K562 (cell line): Measurements from ENCODE around the gene FAM83B. TPM values are rescaled to one million over a fixed set of nuclear protein-coding genes. Genes with fewer than 3 reads are reported as not detected.

Experiments used
- CUX1 ChIP-seq: fragments of 200-800 bp; sonication (Bioruptor generic); IDR thresholded peaks from 2 replicates; pipeline ENCODE4 v1.6.1; 2016; ENCODE audit warnings: missing genetic modification characterization, missing compliant biosample characterization
- EP400 ChIP-seq: fragments of 450-650 bp; IDR thresholded peaks from 2 replicates; pipeline ENCODE4 v1.6.1; 2017; ENCODE audit warnings: antibody characterized with exemption, mild to moderate bottlenecking, moderate library complexity
- NONO ChIP-seq, 2 experiments: fragments of 200-400 bp in 1 of 2; fragments of 450-650 bp in 1 of 2; formaldehyde crosslinking in 1 of 2; IDR thresholded peaks; 2 replicates each; pipeline ENCODE4 v1.6.1; 2017; ENCODE audit warnings: low read depth in 2 of 2, mild to moderate bottlenecking in 2 of 2, moderate library complexity in 2 of 2, low read length in 1 of 2
- THAP7 ChIP-seq: fragments of 250-450 bp; sonication (Bioruptor Pico); IDR thresholded peaks from 2 replicates; pipeline ENCODE4 v1.5.0; 2021
- ZNF133 ChIP-seq: fragments of 250-450 bp; sonication (Bioruptor Pico); IDR thresholded peaks from 2 replicates; pipeline ENCODE4 v1.4.0; 2020; ENCODE audit warnings: mild to moderate bottlenecking
- polyA plus RNA-seq, 8 experiments: library from polyadenylated mRNA; depleted of rRNA in 4 of 8; stranded (reverse) in 5 of 8; unstranded in 3 of 8; fragments of >200 nt; fragmentation: Nextera tagmentation in 2 of 8; fragmentation: Illumina TruSeq in 1 of 8; extraction: Ambion mirVana in 2 of 8; extraction: Trizol in 1 of 8; gene quantifications; 2 replicates each; pipeline versions ENCODE4 v1.2.1 to v1.2.3, GENCODE V29; 2011 to 2014; ENCODE audit warnings: inconsistent platforms in 1 of 8, missing spikeins in 1 of 8
- total RNA-seq, 7 experiments: library from RNA; depleted of rRNA in 6 of 7; stranded (reverse); fragments of >200 nt in 6 of 7; fragmentation: Illumina TruSeq in 2 of 7; extraction: Trizol in 2 of 7; gene quantifications; 2 replicates each; pipeline versions ENCODE4 v1.2.1 to v1.2.3, GENCODE V29; 2011 to 2021; ENCODE audit warnings: low replicate concordance in 1 of 7

Gene FAM83B
- total and polyA plus RNA-seq, 9 of the 15 experiments (the other 6 are each of a cell fraction or from before 2014, with no cell fraction given) = not detected

DNA sequence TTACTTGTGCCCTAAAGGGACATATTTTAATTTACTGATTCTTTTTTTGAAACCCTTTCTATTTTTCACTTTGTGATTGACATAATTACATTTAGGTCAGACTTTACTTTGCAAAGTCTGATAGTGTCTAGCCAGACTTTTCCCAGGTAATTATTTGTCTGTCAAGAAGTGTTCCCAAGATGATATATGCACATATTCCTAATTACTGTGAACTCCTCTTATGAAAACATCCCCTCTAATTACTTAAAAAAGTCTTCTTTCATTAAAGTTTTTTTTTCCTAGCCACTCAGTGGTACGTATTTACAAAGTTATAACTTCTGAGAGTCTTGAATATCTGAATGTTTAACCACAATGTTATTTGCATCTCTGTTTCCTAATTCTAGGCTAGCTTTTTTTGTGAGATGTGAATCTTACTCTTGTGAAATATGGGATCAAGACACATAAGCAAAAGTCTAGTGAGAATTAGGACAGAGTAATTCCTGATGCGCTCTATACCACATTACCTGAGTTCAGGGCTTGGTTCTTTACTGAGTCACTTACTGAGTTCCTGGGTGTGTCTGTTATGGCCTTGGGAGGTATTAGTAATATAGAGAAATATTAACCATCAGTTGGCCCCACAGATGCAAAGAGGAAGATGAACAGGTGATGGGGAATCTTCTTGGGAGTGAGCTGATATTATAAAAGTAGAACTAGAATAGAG is 27.9 kb downstream of the FAM83B start (continued):
- TF ChIP-seq CUX1 = no peak
- TF ChIP-seq EP400 = no peak
- TF ChIP-seq THAP7 (CRISPR knock-in tag) = no peak
- no peak for TF ChIP-seq ZNF133 (CRISPR knock-in tag)
- no peak for TF ChIP-seq NONO (IDR thresholded peaks at IDR 0.05; ENCODE audit: low read depth in 2 of 2, low read length in 1 of 2)
